ENCODE measurements around the gene REEP2.

Gene REEP2

DNA sequence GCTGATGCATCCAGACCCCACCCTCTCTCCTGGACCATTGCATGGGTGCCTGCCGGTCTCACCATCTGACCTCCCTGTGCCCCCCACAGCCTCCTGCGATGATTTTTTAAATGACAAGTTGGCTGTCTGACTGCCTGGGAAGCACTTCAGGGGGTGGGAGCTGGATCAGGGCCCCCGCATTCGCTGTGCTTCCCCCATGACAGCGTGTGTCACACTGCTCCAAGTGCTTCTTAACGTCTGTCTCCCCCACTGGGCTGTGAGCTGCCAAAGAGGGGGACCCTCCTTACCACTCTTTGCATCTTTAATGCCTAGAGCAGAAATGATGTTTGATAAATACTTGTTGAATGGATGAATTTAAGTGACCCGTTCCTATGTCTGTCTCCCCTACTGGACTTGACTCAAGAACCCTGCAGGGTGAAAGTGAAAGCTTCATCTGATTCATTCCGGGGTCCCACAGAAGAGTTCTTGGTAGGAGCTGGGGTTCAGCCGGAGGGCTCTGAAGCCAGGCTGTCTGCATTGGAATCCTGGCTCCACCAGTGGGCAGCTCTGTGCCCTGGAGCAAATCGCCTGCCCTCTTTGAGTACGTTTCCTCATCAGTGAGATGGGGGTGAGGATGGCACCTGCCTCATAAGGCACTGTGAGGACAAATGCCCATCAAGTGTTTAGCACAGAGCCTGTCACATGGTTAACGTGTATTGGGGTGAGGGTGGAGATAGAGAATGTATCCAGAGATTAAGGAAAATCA is 18.8 kb downstream of the REEP2 start:
- H3K4me3 ChIP-seq, result peak overlapping the region; percentile 10
- peak overlapping the region in 1 of 2 donors; percentile 38 for H3K27ac ChIP-seq
- no peak for DNase-seq (ENCODE audit: low spot score)

DNA sequence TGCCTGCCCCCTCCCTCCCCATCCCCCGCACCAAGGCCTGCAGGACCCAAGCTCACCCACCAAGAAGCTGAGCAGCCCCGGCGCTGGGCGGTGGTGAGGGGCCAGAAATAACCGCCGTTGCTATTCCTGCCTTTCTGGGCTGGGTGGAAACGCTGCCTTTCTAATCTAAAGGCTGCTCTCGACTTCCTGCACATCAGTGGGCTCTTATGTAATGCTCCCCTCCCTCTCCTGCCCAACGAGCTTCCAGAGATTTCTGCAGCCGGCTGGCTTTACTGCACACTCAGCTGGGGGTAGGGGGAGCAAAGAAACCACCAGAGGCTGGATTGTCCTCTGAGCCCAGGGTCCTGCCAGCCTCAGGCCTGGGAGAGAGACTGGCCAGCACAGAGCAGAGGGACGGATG is 19.5 kb downstream of the REEP2 start:
- Histone ChIP-seq H3K4me3 (peak overlapping the region; percentile 10), H3K27ac (peak overlapping the region in 1 of 2 donors; percentile 38)
- TF ChIP-seq, protein P1, sequence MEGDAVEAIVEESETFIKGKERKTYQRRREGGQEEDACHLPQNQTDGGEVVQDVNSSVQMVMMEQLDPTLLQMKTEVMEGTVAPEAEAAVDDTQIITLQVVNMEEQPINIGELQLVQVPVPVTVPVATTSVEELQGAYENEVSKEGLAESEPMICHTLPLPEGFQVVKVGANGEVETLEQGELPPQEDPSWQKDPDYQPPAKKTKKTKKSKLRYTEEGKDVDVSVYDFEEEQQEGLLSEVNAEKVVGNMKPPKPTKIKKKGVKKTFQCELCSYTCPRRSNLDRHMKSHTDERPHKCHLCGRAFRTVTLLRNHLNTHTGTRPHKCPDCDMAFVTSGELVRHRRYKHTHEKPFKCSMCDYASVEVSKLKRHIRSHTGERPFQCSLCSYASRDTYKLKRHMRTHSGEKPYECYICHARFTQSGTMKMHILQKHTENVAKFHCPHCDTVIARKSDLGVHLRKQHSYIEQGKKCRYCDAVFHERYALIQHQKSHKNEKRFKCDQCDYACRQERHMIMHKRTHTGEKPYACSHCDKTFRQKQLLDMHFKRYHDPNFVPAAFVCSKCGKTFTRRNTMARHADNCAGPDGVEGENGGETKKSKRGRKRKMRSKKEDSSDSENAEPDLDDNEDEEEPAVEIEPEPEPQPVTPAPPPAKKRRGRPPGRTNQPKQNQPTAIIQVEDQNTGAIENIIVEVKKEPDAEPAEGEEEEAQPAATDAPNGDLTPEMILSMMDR (IDR thresholded peaks at IDR 0.05), result no peak
- DNase-seq (ENCODE audit: low spot score), result no peak

More for the DNA sequence above, 18.8 kb downstream of the REEP2 start:
- TF ChIP-seq, protein P1 (IDR thresholded peaks at IDR 0.05), result no peak

DNA sequence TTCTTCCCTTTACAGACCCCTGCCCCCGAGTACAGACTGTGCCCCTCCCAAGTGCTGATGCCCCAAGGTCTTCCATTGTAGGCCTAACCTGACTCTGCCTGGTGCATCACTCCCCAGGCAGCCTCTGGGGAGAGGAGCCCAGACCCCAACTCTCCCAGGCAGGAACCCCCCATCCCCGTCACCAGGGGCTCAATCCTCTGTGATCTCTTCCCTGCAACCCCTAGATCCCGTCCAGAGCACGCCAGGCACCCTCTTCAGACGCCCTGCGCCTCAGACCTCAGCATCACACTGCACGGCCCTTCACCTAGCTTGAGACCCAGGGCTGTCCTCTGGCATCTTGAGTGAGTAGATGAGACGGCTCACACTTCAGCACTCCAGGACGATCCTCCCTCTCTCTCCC is 20.0 kb downstream of the REEP2 start:
- Histone ChIP-seq H3K4me3 (no peak overlapping the region), H3K27ac (no peak overlapping the region)
- TF ChIP-seq, protein P1 (IDR thresholded peaks at IDR 0.05), result no peak
- no peak for DNase-seq (ENCODE audit: low spot score)

DNA sequence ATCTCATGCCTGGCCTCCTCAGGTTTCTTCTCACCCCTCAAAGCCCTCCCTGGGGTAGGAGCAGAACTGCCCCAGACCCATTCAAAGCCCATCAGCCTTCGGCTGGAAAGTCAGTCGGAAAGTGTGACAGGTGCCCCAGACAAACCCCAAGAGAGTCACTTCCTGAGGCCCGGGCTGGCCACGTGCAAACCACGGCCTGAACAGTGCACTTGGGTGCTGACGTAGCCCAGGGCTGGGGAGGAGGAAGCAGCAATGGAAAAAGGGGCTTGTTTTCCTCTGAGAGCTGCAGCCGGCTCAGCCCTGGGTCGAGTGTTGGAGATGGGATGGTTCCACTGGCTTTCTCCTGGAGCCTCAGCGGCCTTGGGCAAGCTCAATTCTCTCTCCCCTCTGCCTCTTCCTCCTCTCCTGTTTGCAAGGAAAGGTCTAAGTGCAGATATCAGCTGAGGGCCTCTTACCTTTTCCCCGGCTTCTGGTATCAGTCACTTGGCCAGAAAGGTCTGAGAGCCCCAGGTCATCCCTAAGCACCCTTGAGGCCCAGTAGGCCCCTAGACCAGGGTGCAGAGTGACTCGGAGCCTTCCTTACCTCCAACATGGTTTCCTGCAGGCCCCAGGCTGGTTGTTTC is 20.6 kb downstream of the REEP2 start:
- no peak overlapping the region for H3K27ac ChIP-seq
- TF ChIP-seq, protein P1 (IDR thresholded peaks at IDR 0.05), result no peak
- no peak overlapping the region for H3K4me3 ChIP-seq
- no peak for DNase-seq (ENCODE audit: low spot score)

DNA sequence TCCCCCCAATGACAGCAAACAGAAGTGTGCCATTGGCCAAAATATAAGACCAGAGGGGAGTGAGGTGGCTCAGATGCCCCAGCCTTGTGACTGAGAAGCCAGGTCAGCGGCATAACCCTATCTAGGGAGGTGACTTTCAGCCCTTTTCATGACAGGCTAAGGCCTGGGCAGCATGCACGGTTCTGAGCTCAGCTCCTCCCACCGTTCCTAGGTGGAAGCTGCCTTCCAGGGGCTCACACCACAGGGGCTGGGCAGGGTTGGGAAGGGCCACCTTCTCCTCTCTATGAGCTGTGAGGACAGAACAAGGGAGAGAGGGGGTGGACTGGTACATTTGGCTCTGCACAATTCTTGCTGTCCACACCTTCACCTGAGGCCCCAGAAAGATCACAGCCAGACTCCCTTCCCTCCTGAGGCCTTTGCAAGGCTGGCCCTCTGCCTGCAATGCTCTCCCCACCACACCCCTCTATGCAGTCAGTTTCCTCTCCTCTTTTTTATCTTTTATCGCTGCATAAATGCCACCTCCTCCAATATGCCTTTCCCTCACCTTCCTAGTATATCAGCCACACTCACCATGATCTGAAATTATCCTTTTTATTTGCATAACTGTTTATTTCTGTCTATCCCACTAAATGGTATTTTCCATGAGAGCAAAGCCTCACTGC is 21.3 kb downstream of the REEP2 start:
- TF ChIP-seq, protein P1 (IDR thresholded peaks at IDR 0.05), result no peak
- DNase-seq (ENCODE audit: low spot score), result no peak

DNA sequence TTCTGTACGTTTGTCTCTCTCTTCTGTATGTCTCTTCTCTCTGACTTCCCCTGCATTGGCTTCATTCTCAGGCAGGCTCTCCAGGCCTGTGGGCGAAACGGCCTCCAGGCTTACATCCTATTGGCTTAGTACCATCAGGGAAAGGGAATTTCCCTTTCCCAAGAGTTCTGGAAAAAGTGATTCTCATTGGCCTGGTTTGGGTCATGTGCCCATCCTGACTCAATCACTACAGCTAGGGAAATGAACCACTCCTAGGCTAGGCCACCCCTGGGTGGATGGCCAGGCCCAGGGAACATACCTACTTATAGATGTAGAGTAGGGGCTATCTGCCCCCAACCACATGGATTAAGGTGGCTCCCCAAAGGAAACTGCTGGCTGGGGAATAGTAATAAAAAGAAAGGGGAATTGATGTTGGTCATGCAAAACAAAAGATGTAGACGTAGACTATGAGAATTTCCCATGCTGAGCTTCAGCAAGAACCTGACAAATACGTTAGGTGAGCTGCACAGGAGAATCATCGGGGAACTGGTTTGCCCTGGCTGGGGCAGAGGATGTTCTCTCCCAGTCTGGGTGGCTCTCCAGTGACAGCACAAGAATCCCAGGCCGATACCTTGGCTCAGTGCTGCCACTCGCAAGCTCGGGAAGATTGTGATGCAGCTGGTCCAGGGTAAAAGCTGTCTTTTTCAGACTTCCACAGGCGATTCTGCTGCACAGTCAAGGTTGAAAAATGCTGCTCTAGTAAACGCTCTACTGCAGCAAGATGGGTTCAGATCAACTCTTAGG is 22.7 kb downstream of the REEP2 start:
- no peak for DNase-seq (ENCODE audit: low spot score)
- peak overlapping the region in 1 of 2 donors; percentile 46 for H3K27ac ChIP-seq
- TF ChIP-seq, protein P1 (IDR thresholded peaks at IDR 0.05), result no peak

More for the DNA sequence above, 21.3 kb downstream of the REEP2 start:
- Histone ChIP-seq H3K4me3 (no peak overlapping the region), H3K27ac (no peak overlapping the region)

More for the DNA sequence above, 22.7 kb downstream of the REEP2 start:
- no peak overlapping the region for H3K4me3 ChIP-seq

All from coronary artery (tissue), 2 donors.